UCSD-AML1 (cell line): ENCODE results near the gene GIPR.
"Not testable (repeated sequence)": the region's sequence is repeated elsewhere in the genome, so short reads cannot be mapped to it uniquely, and the experiment has no call there.

Source experiments
- DNase-seq: peaks from one replicate; lab custom pipeline; 2025; ENCODE audit not compliant: unreplicated experiment; lab: John Stamatoyannopoulos, UW

The GIPR gene

DNA sequence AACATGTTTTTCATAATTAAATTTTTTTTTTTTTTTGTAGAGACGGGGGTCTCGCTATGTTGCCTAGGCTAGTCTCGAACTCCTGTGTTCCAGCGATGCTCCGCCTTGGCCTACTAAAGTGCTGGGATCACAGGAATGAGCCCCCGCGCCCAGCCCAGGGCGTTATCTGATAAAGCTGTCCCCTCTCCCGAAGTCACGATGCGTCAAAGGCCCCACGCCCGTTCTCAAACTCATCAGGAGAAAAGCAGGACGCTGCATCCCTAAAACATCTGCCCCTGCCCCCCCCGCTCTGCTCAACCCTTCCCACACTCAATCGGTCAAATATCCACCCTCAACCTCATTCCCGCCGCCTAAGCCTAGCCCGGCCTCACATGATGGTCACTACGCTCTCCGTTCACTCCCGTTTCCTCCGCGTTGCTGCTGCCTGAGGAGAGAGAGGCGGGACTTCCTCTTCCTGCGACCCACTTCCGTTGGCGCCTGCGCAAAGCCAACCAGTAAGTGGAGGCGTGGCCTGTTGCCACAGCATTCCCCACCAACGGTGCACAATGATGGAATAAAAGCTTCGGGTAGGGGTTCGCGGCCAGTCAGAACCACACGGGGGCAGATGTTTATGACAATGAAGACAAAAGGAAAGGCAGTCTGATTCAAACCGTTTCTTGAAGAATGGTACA lies 23.6 kb downstream of the GIPR start, which contains the start of gene SNRPD2:
SNRPD2 (minus strand) TSS at position 438 of the 671 bp plus-strand sequence; CDS start at position 373, 65 bp downstream.
- DNase-seq: peak; percentile 96

DNA sequence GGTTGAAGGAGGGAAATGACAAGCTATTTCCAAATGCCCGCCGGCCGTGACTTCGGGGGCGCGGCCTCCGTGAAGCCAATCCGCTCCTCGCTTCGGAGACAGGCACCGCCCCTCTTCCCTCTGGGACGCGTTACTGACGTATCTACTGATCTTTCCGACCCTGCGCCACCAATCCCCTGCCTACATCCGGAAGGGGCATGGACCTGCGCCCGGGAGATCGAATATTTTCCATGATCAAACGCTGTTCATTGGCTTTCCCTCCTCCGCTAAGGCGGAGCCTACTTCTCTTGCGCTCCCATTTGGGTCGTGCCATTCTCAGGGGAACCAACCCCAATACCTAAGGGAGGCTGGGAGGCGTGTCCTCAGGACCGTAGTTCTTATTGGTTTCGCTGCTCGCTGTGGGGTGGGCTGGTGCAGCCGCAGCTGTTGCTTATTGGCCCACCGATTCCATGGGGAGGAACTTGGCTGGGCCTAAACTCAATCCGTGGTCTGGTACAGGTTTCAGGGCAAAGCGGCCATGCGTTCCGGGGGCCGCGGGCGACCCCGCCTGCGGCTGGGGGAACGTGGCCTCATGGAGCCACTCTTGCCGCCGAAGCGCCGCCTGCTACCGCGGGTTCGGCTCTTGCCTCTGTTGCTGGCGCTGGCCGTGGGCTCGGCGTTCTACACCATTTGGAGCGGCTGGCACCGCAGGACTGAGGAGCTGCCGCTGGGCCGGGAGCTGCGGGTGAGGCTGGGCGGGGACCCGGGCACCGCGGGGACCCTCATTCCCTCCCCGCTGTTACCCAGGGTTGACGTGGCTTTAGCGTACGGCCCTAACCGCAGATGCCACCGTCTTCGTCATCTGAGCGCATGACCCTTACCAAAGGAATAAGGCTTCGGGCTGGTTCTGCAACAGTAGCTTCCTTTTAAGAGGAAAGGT lies 24.4 kb downstream of the GIPR start, which contains the start of gene QPCTL:
QPCTL (plus strand) TSS at position 480 of the 919 bp plus-strand sequence; CDS start at position 518, 38 bp downstream.
- peak; percentile 100 for DNase-seq

DNA sequence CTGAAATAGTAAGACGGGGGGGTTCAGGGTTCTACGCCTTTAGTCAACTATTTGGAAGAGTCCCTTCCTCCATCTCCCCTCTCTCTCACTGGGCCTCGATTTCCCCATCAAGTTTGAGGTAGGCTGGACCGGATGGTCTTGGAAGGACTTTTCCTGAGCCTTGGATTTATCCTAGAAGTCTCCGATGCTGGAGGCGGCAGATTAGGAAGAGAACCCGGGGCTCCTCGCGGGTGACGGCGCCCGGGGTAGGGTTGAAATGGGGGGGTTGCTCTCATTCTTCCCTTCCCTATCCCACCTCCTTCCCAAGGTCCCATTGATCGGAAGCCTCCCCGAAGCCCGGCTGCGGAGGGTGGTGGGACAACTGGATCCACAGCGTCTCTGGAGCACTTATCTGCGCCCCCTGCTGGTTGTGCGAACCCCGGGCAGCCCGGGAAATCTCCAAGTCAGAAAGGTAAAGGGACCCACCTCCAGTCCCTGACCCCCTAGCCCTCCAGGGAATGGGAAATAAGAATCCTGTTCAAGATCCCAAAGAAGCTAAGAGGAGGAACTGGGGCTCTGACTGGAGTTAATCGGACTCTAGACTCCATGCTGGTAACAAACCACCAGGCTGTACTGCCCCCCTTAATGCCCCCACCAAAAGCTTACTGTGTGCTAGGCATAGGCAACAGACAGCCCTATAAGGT lies 25.2 kb downstream of the GIPR start:
- peak; percentile 71 for DNase-seq

- DNase-seq: peak; percentile 31
Observed at GRCh38 chr19:45701676-45702075, 33.7 kb downstream of the GIPR start.

- no peak for DNase-seq
Observed at GRCh38 chr19:45705115-45705514, 37.1 kb downstream of the GIPR start.

DNA sequence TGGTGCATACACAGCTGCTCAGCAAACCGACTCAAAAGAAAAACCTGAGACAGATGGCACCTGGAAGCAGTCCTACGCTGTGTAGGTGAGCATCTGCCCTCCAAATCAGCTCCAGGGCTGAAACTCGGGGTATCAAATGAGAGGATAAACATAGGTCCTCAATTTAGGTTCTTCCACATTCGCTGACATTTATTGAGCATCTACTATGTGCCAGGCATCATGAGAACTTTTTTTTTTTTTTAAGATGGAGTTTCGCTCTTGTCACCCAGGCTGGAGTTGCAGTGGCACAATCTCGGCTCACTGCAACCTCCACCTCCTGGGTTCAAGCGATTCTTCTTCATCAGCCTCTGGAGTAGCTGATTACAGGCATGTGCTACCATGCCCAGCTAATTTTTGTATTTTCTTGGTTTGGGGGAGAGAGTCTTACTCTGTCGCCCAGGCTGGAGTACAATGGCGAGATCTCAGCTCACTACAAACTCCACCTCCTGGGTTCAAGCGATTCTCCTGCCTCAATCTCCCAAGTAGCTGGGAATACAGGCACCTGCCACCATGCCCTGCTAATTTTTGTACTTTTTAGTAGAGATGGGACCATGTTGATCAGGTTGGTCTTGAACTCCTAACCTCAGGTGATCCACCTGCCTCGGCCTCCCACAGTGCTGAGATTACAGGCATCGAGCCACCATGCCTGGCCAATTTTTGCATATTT lies 37.8 kb downstream of the GIPR start:
- no peak for DNase-seq

GRCh38 chr19:45710356-45711130 lies 42.5 kb downstream of the GIPR start:
- DNase-seq: no peak

GRCh38 chr19:45711851-45712698 lies 44.1 kb downstream of the GIPR start:
- DNase-seq: no peak

GRCh38 chr19:45712699-45713067 lies 44.7 kb downstream of the GIPR start:
- DNase-seq: no peak

GRCh38 chr19:45713141-45713540 lies 45.1 kb downstream of the GIPR start:
- DNase-seq: no peak

- no peak for DNase-seq
Observed at GRCh38 chr19:45715139-45715538, 47.1 kb downstream of the GIPR start.

GRCh38 chr19:45716359-45717130 lies 48.5 kb downstream of the GIPR start:
- DNase-seq: peak; percentile 51

DNA sequence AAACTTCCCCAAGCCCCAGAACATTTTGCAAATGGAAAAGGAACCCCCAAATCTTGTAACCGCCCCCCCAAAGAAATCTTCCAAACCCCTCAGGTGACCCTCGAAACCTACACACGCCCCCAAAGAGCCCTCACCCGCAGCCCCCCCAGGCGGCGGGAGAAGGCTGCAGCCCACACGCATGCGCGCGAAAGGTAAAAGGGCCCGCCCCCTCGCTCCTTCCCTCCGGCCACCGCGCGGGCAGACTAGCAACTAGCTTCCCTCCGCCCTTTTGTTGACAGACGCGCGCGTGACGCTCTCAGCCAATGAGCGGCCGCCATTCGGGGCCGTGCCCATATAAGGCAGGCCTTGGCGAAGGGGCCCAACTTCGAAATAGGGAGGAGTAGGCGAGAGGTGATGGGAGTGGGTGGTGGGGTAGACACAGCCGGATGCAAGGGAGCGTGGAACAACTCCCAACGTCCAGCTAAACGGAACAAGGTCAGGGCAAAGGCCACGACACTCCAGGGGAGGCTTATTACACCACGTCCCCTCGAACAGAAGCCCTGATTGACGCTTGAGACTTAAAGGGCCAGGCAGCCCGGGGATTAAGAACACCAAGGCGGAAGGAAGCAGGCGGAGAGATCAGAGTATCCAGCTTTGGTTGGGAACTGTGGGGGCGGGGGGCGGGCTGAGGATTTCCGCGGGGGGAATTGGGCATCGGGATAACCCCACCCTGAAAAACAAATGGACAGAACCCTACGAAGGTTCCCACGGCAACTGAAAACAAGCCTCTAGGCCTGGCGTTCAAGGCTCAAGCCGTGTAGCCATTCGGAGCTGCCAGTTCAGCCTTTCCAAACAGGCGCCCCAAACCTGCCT lies 49.3 kb downstream of the GIPR start:
- peak; percentile 99 for DNase-seq

- no peak for DNase-seq
Observed at GRCh38 chr19:45717983-45718650, 50.1 kb downstream of the GIPR start.

GRCh38 chr19:45720065-45720464 lies 52.0 kb downstream of the GIPR start:
- not testable (repeated sequence) for DNase-seq

DNA sequence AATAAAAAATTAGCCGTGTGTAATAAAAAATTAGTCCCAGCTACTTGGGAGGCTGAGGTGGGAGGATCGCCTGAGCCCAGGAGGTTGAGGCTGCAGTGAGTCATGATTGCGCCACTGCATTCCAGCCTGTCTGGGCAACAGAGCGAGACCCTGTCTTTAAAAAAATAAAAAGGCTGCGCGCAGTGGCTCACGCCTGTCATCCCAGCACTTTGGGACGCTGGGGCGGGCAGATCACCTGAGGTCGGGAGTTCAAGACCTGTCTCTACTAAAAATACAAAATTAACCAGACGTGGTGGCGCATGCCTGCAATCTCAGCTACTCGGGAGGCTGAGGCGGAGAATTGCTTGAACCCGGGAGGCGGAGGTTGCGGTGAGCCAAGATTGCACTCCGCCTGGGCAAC lies 60.7 kb downstream of the GIPR start:
- not testable (repeated sequence) for DNase-seq

DNA sequence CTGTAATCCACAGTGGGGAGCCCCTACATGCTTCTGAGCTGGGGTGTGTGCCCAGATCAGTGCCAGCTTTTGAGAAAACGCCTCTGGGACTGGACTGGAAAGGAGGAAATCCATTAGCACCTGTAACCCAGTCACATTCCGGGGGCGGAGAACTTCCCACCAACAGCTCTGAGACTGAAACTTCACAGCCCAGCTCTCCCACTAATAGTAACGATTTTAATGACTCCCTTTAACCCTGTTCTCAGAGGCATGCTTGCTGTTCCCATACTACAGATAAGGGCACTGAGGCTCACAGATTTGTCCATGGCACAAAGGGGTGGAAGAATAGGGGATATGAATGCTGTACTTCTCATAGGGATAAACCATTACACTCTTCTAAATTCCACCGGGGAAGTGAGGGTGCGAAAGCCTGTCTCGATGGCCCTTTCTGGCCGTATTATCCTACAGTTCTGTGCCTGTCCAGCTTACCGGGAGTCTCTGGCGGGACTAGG lies 61.8 kb downstream of the GIPR start:
- DNase-seq: no peak
